ENCODE results near the gene UBA5.

Gene UBA5

GRCh38 chr3:132655471-132655870 lies 4.7 kb upstream of the UBA5 start:
- Histone ChIP-seq H3K9me3 (ENCODE audit: insufficient read depth, low read depth, low read length) (no peaks in the 10 kb centered on the region), H3K27me3 (ENCODE audit: insufficient read depth, low read length) (no peaks in the 10 kb centered on the region), H2BK120ac (ENCODE audit: insufficient read depth, low read length, poor library complexity) (no peak overlapping the region), H2AFZ (ENCODE audit: insufficient read depth, low read length, poor library complexity) (no peak overlapping the region), H2BK12ac (ENCODE audit: low read length) (no peak overlapping the region), H4K91ac (ENCODE audit: low read depth, low read length) (no peak overlapping the region), H3K4me1 (ENCODE audit: control insufficient read depth in 1 of 2, insufficient read depth in 2 of 2, low read length in 2 of 2) (peaks cover 0 to 2% of the 10 kb centered on the region in 2 experiments), H3K27ac (ENCODE audit: low read depth, low read length) (no peak overlapping the region), H3K79me1 (ENCODE audit: low read length) (peaks cover 7% of the 10 kb centered on the region), H3K4me2 (ENCODE audit: low read length) (no peak overlapping the region), H3K14ac (ENCODE audit: low read length) (no peak overlapping the region), H3K23ac (ENCODE audit: low read length) (no peak overlapping the region), H3K9ac (ENCODE audit: low read length) (no peak overlapping the region), H3K79me2 (ENCODE audit: control insufficient read depth, insufficient read depth, low read length, poor library complexity) (peaks cover 3% of the 10 kb centered on the region), H3K36me3 (ENCODE audit: control insufficient read depth in 1 of 2, insufficient read depth in 2 of 2, low read length in 2 of 2) (no peaks in the 10 kb centered on the region), H3K4me3 (ENCODE audit: low read depth, low read length) (no peak overlapping the region), H4K8ac (ENCODE audit: low read depth, low read length) (no peak overlapping the region), H4K12ac (ENCODE audit: low read depth, low read length) (no peak overlapping the region), H2BK5ac (ENCODE audit: low read depth, low read length, poor library complexity) (no peak overlapping the region), H2AK5ac (ENCODE audit: low read length) (no peak overlapping the region), H3K4ac (ENCODE audit: low read depth, low read length) (no peak overlapping the region), H3K18ac (ENCODE audit: low read length) (no peak overlapping the region)
- no CpG with 5 or more reads among the region's 2 CpGs for WGBS (ENCODE audit: extremely low coverage, insufficient coverage, insufficient read length)
- no peak for DNase-seq

GRCh38 chr3:132657869-132658747 lies 2.0 kb upstream of the UBA5 start:
- Histone ChIP-seq H3K4me3 (ENCODE audit: low read depth, low read length) (no peak overlapping the region), H3K79me1 (ENCODE audit: low read length) (peaks cover 8% of the 10 kb centered on the region), H3K18ac (ENCODE audit: low read length) (no peak overlapping the region), H2BK12ac (ENCODE audit: low read length) (no peak overlapping the region), H3K27me3 (ENCODE audit: insufficient read depth, low read length) (no peaks in the 10 kb centered on the region), H3K4me1 (ENCODE audit: control insufficient read depth in 1 of 2, insufficient read depth in 2 of 2, low read length in 2 of 2) (peaks cover 0 to 2% of the 10 kb centered on the region in 2 experiments), H3K36me3 (ENCODE audit: control insufficient read depth in 1 of 2, insufficient read depth in 2 of 2, low read length in 2 of 2) (no peaks in the 10 kb centered on the region), H4K91ac (ENCODE audit: low read depth, low read length) (no peak overlapping the region), H3K79me2 (ENCODE audit: control insufficient read depth, insufficient read depth, low read length, poor library complexity) (peaks cover 5% of the 10 kb centered on the region), H3K4me2 (ENCODE audit: low read length) (no peak overlapping the region), H3K14ac (ENCODE audit: low read length) (no peak overlapping the region), H4K12ac (ENCODE audit: low read depth, low read length) (no peak overlapping the region), H3K9me3 (ENCODE audit: insufficient read depth, low read depth, low read length) (no peaks in the 10 kb centered on the region), H3K27ac (ENCODE audit: low read depth, low read length) (no peak overlapping the region), H4K8ac (ENCODE audit: low read depth, low read length) (no peak overlapping the region), H2BK5ac (ENCODE audit: low read depth, low read length, poor library complexity) (no peak overlapping the region), H2BK120ac (ENCODE audit: insufficient read depth, low read length, poor library complexity) (no peak overlapping the region), H2AK5ac (ENCODE audit: low read length) (no peak overlapping the region), H3K23ac (ENCODE audit: low read length) (no peak overlapping the region), H3K9ac (ENCODE audit: low read length) (no peak overlapping the region), H2AFZ (ENCODE audit: insufficient read depth, low read length, poor library complexity) (no peak overlapping the region), H3K4ac (ENCODE audit: low read depth, low read length) (no peak overlapping the region)
- no CpG with 5 or more reads among the region's 8 CpGs for WGBS (ENCODE audit: extremely low coverage, insufficient coverage, insufficient read length)
- DNase-seq = peak in 1 of 2 donors; percentile 27

GRCh38 chr3:132659000-132659364 lies 1.1 kb upstream of the UBA5 start:
- Histone ChIP-seq H2BK5ac (ENCODE audit: low read depth, low read length, poor library complexity) (no peak overlapping the region), H3K27ac (ENCODE audit: low read depth, low read length) (no peak overlapping the region), H3K79me1 (ENCODE audit: low read length) (peaks cover 8% of the 10 kb centered on the region), H3K23ac (ENCODE audit: low read length) (no peak overlapping the region), H3K14ac (ENCODE audit: low read length) (no peak overlapping the region), H4K8ac (ENCODE audit: low read depth, low read length) (no peak overlapping the region), H4K12ac (ENCODE audit: low read depth, low read length) (no peak overlapping the region), H2AFZ (ENCODE audit: insufficient read depth, low read length, poor library complexity) (no peak overlapping the region), H3K4ac (ENCODE audit: low read depth, low read length) (no peak overlapping the region), H2AK5ac (ENCODE audit: low read length) (no peak overlapping the region), H2BK120ac (ENCODE audit: insufficient read depth, low read length, poor library complexity) (no peak overlapping the region), H3K18ac (ENCODE audit: low read length) (no peak overlapping the region), H4K91ac (ENCODE audit: low read depth, low read length) (no peak overlapping the region), H3K9me3 (ENCODE audit: insufficient read depth, low read depth, low read length) (no peaks in the 10 kb centered on the region), H3K9ac (ENCODE audit: low read length) (no peak overlapping the region), H3K79me2 (ENCODE audit: control insufficient read depth, insufficient read depth, low read length, poor library complexity) (peaks cover 5% of the 10 kb centered on the region), H2BK12ac (ENCODE audit: low read length) (no peak overlapping the region), H3K4me1 (ENCODE audit: control insufficient read depth in 1 of 2, insufficient read depth in 2 of 2, low read length in 2 of 2) (peaks cover 0 to 2% of the 10 kb centered on the region in 2 experiments), H3K36me3 (ENCODE audit: control insufficient read depth in 1 of 2, insufficient read depth in 2 of 2, low read length in 2 of 2) (no peaks in the 10 kb centered on the region), H3K4me2 (ENCODE audit: low read length) (peak overlapping the region; percentile 100), H3K4me3 (ENCODE audit: low read depth, low read length) (no peak overlapping the region), H3K27me3 (ENCODE audit: insufficient read depth, low read length) (no peaks in the 10 kb centered on the region)
- no CpG with 5 or more reads among the region's 7 CpGs for WGBS (ENCODE audit: extremely low coverage, insufficient coverage, insufficient read length)
- DNase-seq = no peak

- peak; percentile 50 to 63 for DNase-seq
- Histone ChIP-seq H2BK5ac (ENCODE audit: low read depth, low read length, poor library complexity) (peak within 1 kb of the TSS; percentile 87), H3K79me1 (ENCODE audit: low read length) (peaks cover 8% of the 10 kb centered on the region), H3K4me1 (ENCODE audit: control insufficient read depth in 1 of 2, insufficient read depth in 2 of 2, low read length in 2 of 2) (peaks cover 0 to 2% of the 10 kb centered on the region in 2 experiments), H3K18ac (ENCODE audit: low read length) (peak within 1 kb of the TSS; percentile 99), H3K79me2 (ENCODE audit: control insufficient read depth, insufficient read depth, low read length, poor library complexity) (peaks cover 5% of the 10 kb centered on the region), H2AK5ac (ENCODE audit: low read length) (no peak within 1 kb of the TSS), H4K8ac (ENCODE audit: low read depth, low read length) (peak within 1 kb of the TSS; percentile 100), H4K91ac (ENCODE audit: low read depth, low read length) (peak within 1 kb of the TSS; percentile 95), H2BK12ac (ENCODE audit: low read length) (peak within 1 kb of the TSS; percentile 51), H3K4me3 (ENCODE audit: low read depth, low read length) (peak within 1 kb of the TSS; percentile 98), H3K27ac (ENCODE audit: low read depth, low read length) (peak within 1 kb of the TSS; percentile 74), H3K9ac (ENCODE audit: low read length) (peak within 1 kb of the TSS; percentile 89), H3K27me3 (ENCODE audit: insufficient read depth, low read length) (no peaks in the 10 kb centered on the region), H3K23ac (ENCODE audit: low read length) (no peak within 1 kb of the TSS), H3K9me3 (ENCODE audit: insufficient read depth, low read depth, low read length) (no peaks in the 10 kb centered on the region), H2AFZ (ENCODE audit: insufficient read depth, low read length, poor library complexity) (peak within 1 kb of the TSS; percentile 99), H3K14ac (ENCODE audit: low read length) (peak within 1 kb of the TSS; percentile 100), H3K4ac (ENCODE audit: low read depth, low read length) (peak within 1 kb of the TSS; percentile 95), H3K4me2 (ENCODE audit: low read length) (peak within 1 kb of the TSS; percentile 100), H2BK120ac (ENCODE audit: insufficient read depth, low read length, poor library complexity) (peak within 1 kb of the TSS; percentile 95), H3K36me3 (ENCODE audit: control insufficient read depth in 1 of 2, insufficient read depth in 2 of 2, low read length in 2 of 2) (no peaks in the 10 kb centered on the region), H4K12ac (ENCODE audit: low read depth, low read length) (peak within 1 kb of the TSS; percentile 99)
- WGBS (ENCODE audit: extremely low coverage, insufficient coverage, insufficient read length) = no CpG with 5 or more reads among the region's 34 CpGs
Measured at GRCh38 chr3:132659365-132660051, 621 bp upstream of the UBA5 start, which contains the start of gene ACAD11. Gene ACAD11, minus strand, starts transcription at chr3:132659809. Its CDS starts 58 bp downstream, at chr3:132659751.
